Measurements from ENCODE around the gene SLC22A17. TPM values are rescaled to one million over a fixed set of nuclear protein-coding genes. Genes with fewer than 3 reads are reported as not detected.
"Not testable (repeated sequence)": the region's sequence is repeated elsewhere in the genome, so short reads cannot be mapped to it uniquely, and the experiment has no call there.

SLC22A17 gene
- total and polyA plus RNA-seq, 2 donors = 30.5 to 40.8 TPM

DNA sequence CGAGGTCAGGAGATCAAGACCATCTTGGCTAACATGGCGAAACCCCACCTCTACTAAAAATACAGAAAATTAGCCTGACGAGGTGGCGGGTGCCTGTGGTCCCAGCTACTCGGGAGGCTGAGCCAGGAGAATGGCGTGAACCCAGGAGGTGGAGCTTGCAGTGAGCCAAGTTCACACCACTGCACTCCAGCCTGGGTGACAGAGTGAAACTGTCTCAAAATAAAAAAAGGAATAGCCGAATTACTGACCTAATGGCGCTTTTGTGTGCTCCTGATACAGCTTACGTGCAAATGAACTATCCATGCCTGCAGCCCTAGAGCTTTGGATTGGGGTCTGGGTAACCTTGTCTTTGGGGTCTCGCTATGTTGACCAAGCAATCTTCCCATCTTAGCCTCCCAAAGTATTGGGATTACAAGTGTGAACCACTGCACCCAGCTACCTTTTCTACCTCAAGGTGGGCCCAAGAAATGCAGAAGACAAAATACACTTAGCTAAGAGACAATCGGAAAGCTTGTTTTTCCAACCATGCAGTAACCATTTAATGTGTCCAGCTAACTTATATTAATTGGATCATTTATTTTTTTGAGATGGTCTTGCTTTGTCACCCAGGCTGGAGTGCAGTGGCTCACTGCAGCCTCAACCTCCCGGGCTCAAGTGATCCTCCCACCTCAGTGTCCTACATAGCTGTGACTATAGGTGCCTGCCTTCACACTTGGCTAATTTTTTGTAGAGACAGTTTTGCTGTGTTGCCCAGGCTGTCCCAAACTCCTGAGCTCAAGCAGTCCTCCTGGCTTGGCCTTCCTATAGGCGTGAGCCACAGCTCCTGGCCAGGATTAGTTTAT is 26.0 kb downstream of the SLC22A17 start:
- no peaks in the 10 kb centered on the region for H3K4me1 ChIP-seq (ENCODE audit: insufficient read depth)
- 80% methylated on average over 13 of the region's 13 CpGs for WGBS
- H3K36me3 ChIP-seq (ENCODE audit: insufficient read depth) = peaks cover 9% of the 10 kb centered on the region
- H3K4me3 ChIP-seq (ENCODE audit: low read depth, low read length) = no peak overlapping the region
- H3K27ac ChIP-seq (ENCODE audit: low read depth) = no peak overlapping the region
- no peak for DNase-seq (ENCODE audit: extremely low spot score)

DNA sequence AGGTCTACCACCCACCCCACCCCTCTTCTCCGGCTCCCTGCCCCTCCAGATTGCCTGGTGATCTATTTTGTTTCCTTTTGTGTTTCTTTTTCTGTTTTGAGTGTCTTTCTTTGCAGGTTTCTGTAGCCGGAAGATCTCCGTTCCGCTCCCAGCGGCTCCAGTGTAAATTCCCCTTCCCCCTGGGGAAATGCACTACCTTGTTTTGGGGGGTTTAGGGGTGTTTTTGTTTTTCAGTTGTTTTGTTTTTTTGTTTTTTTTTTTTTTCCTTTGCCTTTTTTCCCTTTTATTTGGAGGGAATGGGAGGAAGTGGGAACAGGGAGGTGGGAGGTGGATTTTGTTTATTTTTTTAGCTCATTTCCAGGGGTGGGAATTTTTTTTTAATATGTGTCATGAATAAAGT is 26.9 kb downstream of the SLC22A17 start:
- not testable (repeated sequence) for H3K4me3 ChIP-seq (ENCODE audit: low read depth, low read length); H3K36me3 ChIP-seq (ENCODE audit: insufficient read depth); H3K4me1 ChIP-seq (ENCODE audit: insufficient read depth); H3K27ac ChIP-seq (ENCODE audit: low read depth); DNase-seq (ENCODE audit: extremely low spot score)
- WGBS = 92% methylated on average over 5 of the region's 5 CpGs

DNA sequence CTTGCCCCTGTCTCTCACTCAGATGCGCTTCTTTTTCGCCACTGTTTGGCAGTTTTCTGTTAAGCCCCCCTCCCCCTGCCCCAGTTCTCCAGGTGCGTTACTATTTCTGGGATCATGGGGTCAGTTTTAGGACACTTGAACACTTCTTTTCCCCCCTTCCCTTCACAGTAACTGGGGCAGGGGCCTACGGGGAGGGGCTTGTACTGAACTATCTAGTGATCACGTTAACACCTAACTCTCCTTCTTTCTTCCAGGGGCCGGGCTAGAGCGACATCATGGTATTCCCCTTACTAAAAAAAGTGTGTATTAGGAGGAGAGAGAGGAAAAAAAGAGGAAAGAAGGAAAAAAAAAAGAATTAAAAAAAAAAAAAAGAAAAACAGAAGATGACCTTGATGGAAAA is 27.7 kb downstream of the SLC22A17 start:
- Histone ChIP-seq H3K36me3 (ENCODE audit: insufficient read depth) (peaks cover 9% of the 10 kb centered on the region), H3K27ac (ENCODE audit: low read depth) (no peak overlapping the region), H3K4me3 (ENCODE audit: low read depth, low read length) (no peak overlapping the region), H3K4me1 (ENCODE audit: insufficient read depth) (no peaks in the 10 kb centered on the region)
- 82% methylated on average over 7 of the region's 7 CpGs for WGBS
- no peak for DNase-seq (ENCODE audit: extremely low spot score)

DNA sequence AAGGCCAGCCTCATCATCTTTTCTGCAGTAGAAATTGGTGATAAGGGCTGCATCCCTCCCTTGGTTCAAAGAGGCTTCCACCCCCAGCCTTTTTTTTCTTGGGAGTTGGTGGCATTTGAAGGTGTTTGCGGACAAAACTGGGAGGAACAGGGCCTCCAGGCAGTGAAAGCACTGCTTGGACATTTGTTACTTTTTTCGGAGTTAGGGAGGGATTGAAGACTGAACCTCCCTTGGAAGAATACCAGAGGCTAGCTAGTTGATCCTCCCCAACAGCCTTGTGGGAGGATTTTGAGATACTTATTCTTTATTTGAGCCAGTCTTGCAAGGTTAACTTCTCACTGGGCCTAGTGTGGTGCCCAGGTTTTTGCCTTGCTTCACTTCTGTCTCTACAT is 28.2 kb downstream of the SLC22A17 start:
- peaks cover 9% of the 10 kb centered on the region for H3K36me3 ChIP-seq (ENCODE audit: insufficient read depth)
- WGBS = 72% methylated on average over 2 of the region's 2 CpGs
- DNase-seq (ENCODE audit: extremely low spot score) = no peak
- no peak overlapping the region for H3K4me3 ChIP-seq (ENCODE audit: low read depth, low read length)
- H3K27ac ChIP-seq (ENCODE audit: low read depth) = no peak overlapping the region
- no peaks in the 10 kb centered on the region for H3K4me1 ChIP-seq (ENCODE audit: insufficient read depth)

DNA sequence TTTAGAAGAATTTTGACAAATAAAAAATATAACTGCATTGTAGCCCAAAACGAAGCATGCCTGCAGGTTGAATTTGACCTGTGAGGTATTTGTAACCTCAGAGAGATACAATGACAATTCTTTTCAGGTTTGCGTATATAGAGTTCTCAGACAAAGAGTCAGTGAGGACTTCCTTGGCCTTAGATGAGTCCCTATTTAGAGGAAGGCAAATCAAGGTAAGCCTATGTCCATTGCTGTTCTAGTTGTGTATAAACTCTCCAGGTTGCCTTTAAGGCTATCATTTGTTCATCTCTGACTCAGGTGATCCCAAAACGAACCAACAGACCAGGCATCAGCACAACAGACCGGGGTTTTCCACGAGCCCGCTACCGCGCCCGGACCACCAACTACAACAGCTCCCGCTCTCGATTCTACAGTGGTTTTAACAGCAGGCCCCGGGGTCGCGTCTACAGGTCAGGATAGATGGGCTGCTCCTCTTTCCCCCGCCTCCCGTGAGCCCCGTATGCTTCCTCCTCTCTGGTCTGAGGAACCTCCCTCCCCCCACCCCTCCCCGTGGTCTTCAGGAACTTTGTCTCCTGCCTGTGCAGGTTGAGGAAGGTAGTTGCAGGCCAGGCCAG is 28.7 kb downstream of the SLC22A17 start:
- H3K27ac ChIP-seq (ENCODE audit: low read depth) = no peak overlapping the region
- no peak overlapping the region for H3K4me3 ChIP-seq (ENCODE audit: low read depth, low read length)
- no peak for DNase-seq (ENCODE audit: extremely low spot score)
- peaks cover 9% of the 10 kb centered on the region for H3K36me3 ChIP-seq (ENCODE audit: insufficient read depth)
- 85% methylated on average over 18 of the region's 18 CpGs for WGBS
- no peaks in the 10 kb centered on the region for H3K4me1 ChIP-seq (ENCODE audit: insufficient read depth)

DNA sequence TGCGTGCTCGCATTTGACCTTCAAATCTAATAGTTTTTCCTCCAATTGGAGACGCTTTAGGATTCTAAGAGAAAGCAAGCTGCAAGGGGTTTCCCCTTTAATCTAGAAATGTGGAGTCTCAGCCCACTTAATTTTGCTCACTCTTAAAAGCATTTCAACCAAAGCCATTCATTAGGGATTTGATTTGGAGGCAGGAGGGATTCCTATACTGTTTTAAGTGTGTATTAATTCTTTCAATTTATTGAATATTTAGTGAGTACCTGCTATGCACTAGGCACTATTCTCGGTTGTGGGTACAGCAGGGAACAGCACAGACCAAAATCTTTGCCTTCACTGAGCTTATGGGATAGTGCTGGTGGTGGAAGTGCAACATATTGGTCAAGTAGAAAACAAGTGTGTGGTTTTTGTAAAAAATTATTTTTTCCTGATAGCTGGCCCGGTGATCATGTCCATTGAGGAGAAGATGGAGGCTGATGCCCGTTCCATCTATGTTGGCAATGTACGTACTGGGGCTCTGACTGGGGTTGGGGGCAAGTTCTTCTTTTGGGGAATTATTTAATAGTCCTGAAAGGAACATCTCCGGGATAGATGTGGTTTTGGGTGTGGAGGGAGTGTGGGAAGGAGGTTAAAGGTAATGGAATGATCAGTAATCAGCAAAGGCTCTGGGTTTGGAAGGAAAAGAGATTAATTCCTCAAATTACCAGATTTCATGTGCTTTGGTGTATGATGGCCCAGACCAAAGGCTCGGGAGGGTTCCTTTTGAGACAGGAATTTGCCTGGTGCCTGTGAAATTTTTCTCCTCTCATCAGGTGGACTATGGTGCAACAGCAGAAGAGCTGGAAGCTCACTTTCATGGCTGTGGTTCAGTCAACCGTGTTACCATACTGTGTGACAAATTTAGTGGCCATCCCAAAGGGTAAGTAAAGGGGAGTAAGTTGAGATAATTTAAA is 29.8 kb downstream of the SLC22A17 start:
- WGBS = 50% methylated on average over 10 of the region's 10 CpGs
- H3K27ac ChIP-seq (ENCODE audit: low read depth) = no peak overlapping the region
- DNase-seq (ENCODE audit: extremely low spot score) = no peak

DNA sequence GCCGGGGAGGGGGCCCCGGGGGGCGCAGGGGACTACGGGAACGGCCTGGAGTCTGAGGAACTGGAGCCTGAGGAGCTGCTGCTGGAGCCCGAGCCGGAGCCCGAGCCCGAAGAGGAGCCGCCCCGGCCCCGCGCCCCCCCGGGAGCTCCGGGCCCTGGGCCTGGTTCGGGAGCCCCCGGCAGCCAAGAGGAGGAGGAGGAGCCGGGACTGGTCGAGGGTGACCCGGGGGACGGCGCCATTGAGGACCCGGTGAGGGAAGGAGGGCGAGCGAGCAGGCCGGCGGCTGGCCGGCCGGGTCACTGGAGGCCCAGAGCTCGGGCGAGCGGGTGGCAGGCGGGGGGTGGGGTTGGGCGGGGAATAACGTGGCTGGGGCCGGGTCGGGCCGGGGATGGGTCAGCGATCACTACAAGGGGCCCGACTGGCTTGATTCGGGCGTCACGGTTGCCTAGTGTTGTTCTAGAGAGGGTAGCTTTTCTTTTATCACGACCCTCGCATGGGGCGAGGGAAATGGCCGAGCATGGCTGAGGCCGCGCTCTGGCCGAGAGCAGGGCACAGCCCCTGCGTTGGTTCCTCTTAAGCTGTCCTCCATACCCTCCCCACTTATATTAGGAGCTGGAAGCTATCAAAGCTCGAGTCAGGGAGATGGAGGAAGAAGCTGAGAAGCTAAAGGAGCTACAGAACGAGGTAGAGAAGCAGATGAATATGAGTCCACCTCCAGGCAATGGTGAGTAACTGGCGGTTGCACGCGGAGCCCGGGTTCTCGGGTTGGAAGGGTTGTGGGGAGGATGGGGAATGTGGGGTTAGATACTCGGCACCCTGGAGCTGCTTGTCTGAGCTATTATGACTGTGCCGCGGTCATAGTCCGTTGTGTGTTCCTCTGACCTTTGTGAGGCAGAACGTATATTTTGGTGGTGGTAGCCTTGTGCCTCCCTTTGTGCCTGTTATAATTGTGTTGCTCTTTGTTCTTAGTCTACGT is 30.8 kb downstream of the SLC22A17 start:
- no peaks in the 10 kb centered on the region for H3K4me1 ChIP-seq (ENCODE audit: insufficient read depth)
- DNase-seq (ENCODE audit: extremely low spot score) = no peak

More for the DNA sequence above, 29.8 kb downstream of the SLC22A17 start:
- peak overlapping the region; percentile 73 for H3K4me3 ChIP-seq (ENCODE audit: low read depth, low read length)
- no peaks in the 10 kb centered on the region for H3K4me1 ChIP-seq (ENCODE audit: insufficient read depth)
- H3K36me3 ChIP-seq (ENCODE audit: insufficient read depth) = peaks cover 9% of the 10 kb centered on the region

DNA sequence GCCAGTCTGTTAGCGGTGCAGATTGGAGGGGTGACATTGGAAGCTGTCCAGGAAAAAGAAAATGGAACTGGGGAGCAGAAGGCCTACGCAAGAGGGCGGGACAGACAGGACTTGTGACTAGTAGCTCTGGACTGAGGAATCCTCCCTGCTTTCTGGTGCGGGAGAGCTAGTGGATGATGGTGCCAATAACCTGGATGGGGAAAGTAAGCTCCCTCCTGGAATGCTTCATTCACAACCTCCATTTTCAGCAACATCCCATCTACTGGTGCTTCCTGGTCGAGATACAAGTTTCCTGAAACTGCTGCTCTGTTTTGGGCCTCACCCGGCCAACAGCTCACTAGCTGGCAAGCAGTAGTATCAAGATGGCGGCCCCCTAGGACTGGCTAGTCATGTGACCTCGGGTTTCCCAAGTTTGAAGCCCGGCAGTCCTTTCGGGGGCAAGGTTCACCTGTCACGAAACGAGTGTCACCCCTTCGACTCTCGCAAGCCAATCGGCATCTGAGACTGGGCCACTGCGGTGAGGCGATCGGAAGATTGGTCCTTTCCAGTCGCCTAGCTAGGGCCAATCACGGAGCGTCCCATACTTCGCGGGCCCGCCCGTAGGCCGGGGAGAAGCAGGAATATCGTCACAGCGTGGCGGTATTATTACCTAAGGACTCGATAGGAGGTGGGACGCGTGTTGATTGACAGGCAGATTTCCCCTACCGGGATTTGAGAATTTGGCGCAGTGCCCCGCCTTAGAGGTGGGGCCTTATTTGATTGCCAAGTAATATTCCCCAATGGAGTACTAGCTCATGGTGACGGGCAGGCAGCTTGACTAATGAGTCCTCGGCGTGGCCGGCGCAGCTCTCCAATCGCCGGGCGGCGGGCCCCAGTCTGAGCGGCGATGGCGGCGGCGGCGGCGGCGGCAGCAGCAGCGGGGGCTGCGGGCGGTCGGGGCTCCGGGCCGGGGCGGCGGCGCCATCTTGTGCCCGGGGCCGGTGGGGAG is 31.8 kb downstream of the SLC22A17 start, which contains the start of gene PABPN1:
Gene PABPN1 (plus strand): TSS at position 874 of the 988 bp plus-strand sequence. CDS start 13 bp downstream, at position 887.
- WGBS = 3% methylated on average over 63 of the region's 63 CpGs
- Histone ChIP-seq H3K36me3 (ENCODE audit: insufficient read depth) (peaks cover 11% of the 10 kb centered on the region), H3K27ac (ENCODE audit: low read depth) (peak within 1 kb of the TSS; percentile 95), H3K4me3 (ENCODE audit: low read depth, low read length) (peak within 1 kb of the TSS; percentile 73), H3K4me1 (ENCODE audit: insufficient read depth) (no peaks in the 10 kb centered on the region)
- peak; percentile 100 for DNase-seq (ENCODE audit: extremely low spot score)

More for the DNA sequence above, 30.8 kb downstream of the SLC22A17 start:
- Histone ChIP-seq H3K4me3 (ENCODE audit: low read depth, low read length) (peak overlapping the region; percentile 73), H3K36me3 (ENCODE audit: insufficient read depth) (peaks cover 11% of the 10 kb centered on the region), H3K27ac (ENCODE audit: low read depth) (peak overlapping the region; percentile 95)
- WGBS = under 1% methylated on average over 63 of the region's 64 CpGs

DNA sequence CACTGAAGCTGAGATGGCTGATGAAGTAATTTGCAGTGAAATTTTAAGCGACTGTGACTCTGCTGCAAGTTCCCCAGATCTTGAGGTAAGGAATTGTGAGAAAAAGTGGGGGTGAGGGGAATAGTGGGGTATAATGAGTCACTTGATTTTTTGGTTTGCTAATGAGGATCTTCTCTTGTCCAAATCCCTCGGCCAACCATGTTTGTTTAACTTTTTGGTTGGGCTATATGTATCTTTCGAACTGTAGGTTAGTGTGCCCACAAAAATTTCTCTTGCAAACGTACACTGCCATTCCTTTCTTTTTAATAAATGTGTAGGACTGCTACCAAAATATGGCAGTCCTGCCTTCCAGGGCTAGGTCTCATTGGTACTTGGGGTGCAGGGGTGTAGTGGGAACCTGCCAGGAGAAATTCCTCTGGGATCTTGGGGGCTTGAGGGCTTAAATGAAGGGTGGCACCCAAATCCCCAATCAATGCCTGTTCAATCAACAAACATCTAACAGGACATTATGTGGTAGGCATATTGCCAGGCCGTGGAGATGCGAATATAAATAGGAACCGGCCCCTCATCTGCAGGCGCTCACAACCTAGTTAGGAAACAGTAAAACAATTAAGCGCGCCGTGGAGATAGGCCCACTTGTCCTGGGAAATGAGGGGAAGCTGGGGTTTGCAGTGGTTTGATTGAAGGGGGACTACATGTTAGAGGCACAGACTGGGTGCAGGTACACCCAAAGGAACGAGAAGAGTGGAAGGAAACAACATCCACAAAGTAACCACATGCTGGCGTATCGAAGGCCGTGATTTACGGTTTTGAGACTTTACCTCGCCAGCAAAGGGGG is 32.7 kb downstream of the SLC22A17 start:
- WGBS = 83% methylated on average over 17 of the region's 17 CpGs
- Histone ChIP-seq H3K4me1 (ENCODE audit: insufficient read depth) (no peaks in the 10 kb centered on the region), H3K27ac (ENCODE audit: low read depth) (peak overlapping the region; percentile 79), H3K4me3 (ENCODE audit: low read depth, low read length) (no peak overlapping the region), H3K36me3 (ENCODE audit: insufficient read depth) (peaks cover 10% of the 10 kb centered on the region)
- DNase-seq (ENCODE audit: extremely low spot score) = no peak

DNA sequence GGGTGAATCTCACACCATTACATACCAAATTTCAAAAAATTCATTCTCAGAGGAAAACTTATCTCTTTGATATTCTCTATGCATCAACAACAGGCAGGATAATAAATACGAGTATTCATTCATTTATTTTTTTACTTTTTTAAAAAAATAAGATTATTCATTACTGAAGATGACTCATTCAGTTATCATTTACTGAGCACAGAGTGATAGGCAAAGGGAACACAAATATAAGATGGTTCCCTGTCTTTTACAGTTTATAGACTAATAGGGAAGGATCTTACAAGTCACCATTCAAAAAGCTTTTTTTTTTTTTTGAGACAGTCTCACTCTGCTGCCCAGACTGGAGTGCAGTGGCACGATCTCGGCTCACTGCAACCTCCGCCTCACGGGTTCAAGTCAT is 36.4 kb downstream of the SLC22A17 start:
- H3K36me3 ChIP-seq (ENCODE audit: insufficient read depth) = peaks cover 2% of the 10 kb centered on the region
- 89% methylated on average over 5 of the region's 5 CpGs for WGBS
- no peak for DNase-seq (ENCODE audit: extremely low spot score)

DNA sequence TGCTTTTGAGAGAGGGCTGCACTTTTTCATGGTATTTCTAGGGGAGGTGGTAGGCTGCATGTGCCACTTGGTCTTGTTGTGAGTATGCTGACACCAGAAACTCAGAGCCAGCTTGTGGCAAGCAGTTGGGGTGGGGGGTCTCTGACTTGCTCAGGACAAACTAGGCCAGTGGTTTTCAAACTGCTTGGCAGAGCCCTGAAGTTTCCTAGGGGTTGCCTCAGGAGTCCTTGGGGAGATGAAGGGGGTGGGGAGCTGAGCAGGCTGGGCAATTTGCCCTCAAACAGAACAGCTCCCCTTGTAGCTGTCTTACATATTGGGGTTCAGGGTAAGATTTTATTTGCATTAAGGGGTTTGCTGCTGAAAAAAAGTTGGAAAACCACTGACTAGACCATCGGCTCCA is 42.1 kb downstream of the SLC22A17 start:
- Histone ChIP-seq H3K27ac (ENCODE audit: low read depth) (no peak overlapping the region), H3K4me3 (ENCODE audit: low read depth, low read length) (no peak overlapping the region), H3K4me1 (ENCODE audit: insufficient read depth) (no peaks in the 10 kb centered on the region), H3K36me3 (ENCODE audit: insufficient read depth) (peaks cover 3% of the 10 kb centered on the region)
- no peak for DNase-seq (ENCODE audit: extremely low spot score)
- WGBS = 90% methylated on average over 1 of the region's 1 CpG

More for the DNA sequence above, 36.4 kb downstream of the SLC22A17 start:
- Histone ChIP-seq H3K4me1 (ENCODE audit: insufficient read depth) (no peaks in the 10 kb centered on the region), H3K4me3 (ENCODE audit: low read depth, low read length) (no peak overlapping the region), H3K27ac (ENCODE audit: low read depth) (no peak overlapping the region)
